HepG2 (cell line): Measurements from ENCODE around the gene HEATR1. TPM values are rescaled to one million over a fixed set of nuclear protein-coding genes. Genes with fewer than 3 reads are reported as not detected.

ENCODE experiments used
- CEBPZ ChIP-seq: IDR thresholded peaks from 2 replicates; pipeline ENCODE4 v1.6.1; 2012; ENCODE audit warnings: low read length, improper control_type of control experiment
- CSRNP2 ChIP-seq: sonication (generic); formaldehyde crosslinking; conservative IDR thresholded peaks from 2 replicates; pipeline ENCODE4 v1.8.0; 2022; ENCODE audit warnings: low read depth, missing genetic modification reagents
- DDIT3 ChIP-seq: sonication (generic); formaldehyde crosslinking; IDR thresholded peaks from 2 replicates; pipeline ENCODE4 v1.4.0; 2020; ENCODE audit warnings: mild to moderate bottlenecking, missing genetic modification reagents
- ETV5 ChIP-seq: IDR thresholded peaks from 2 replicates; pipeline ENCODE4 v1.6.1; 2018; ENCODE audit warnings: missing biosample characterization, missing genetic modification reagents, inconsistent platforms, borderline replicate concordance
- IKZF4 ChIP-seq: sonication (generic); formaldehyde crosslinking; IDR thresholded peaks from 2 replicates; pipeline ENCODE4 v1.5.1; 2020; ENCODE audit warnings: borderline replicate concordance, mild to moderate bottlenecking, low read depth, missing genetic modification reagents; ENCODE audit errors: not compliant biosample characterization
- KLF16 ChIP-seq, 2 experiments: sonication (generic) in 1 of 2; formaldehyde crosslinking in 1 of 2; IDR thresholded peaks; 2 replicates each; pipeline versions ENCODE4 v1.6.1 to v1.8.0; 2016 to 2023; ENCODE audit warnings: missing genetic modification reagents in 2 of 2, missing compliant biosample characterization in 1 of 2
- MLXIP ChIP-seq: sonication (generic); formaldehyde crosslinking; IDR thresholded peaks from 2 replicates; pipeline ENCODE4 v1.9.0; 2021; ENCODE audit warnings: missing genetic modification reagents, borderline replicate concordance
- MYNN ChIP-seq: sonication (generic); formaldehyde crosslinking; IDR thresholded peaks from 2 replicates; pipeline ENCODE4 v1.4.0; 2020; ENCODE audit warnings: mild to moderate bottlenecking, low read depth, missing genetic modification reagents
- NFIB ChIP-seq: sonication (generic); formaldehyde crosslinking; IDR thresholded peaks from 2 replicates; pipeline ENCODE4 v1.9.0; 2021; ENCODE audit warnings: missing genetic modification reagents, mild to moderate bottlenecking, borderline replicate concordance
- PCBP2 ChIP-seq: fragments of 200-400 bp; formaldehyde crosslinking; optimal IDR thresholded peaks from 2 replicates; pipeline ENCODE3; 2018; ENCODE audit warnings: low read length, low read depth; ENCODE audit not compliant: poor library complexity, severe bottlenecking
- PLRG1 ChIP-seq: fragments of 450-650 bp; conservative IDR thresholded peaks from 2 replicates; pipeline ENCODE4 v1.6.1; 2016
- RAD21 ChIP-seq: fragments of 450-650 bp; formaldehyde crosslinking; IDR thresholded peaks from 2 replicates; pipeline ENCODE4 v1.5.0; 2020; ENCODE audit warnings: mild to moderate bottlenecking
- RFXANK ChIP-seq: IDR thresholded peaks from 2 replicates; pipeline ENCODE4 v1.6.1; 2016
- ZFP62 ChIP-seq: sonication (generic); formaldehyde crosslinking; IDR thresholded peaks from 2 replicates; pipeline ENCODE4 v1.4.0; 2020; ENCODE audit warnings: missing genetic modification reagents
- ZNF10 ChIP-seq: sonication (generic); formaldehyde crosslinking; IDR thresholded peaks from 2 replicates; pipeline ENCODE4 v1.4.0; 2020; ENCODE audit warnings: mild to moderate bottlenecking, low read depth, missing genetic modification reagents, borderline replicate concordance
- ZNF121 ChIP-seq: sonication (generic); formaldehyde crosslinking; IDR thresholded peaks from 2 replicates; pipeline ENCODE4 v1.5.0; 2020; ENCODE audit warnings: mild to moderate bottlenecking, missing genetic modification reagents
- ZNF280B ChIP-seq: sonication (generic); formaldehyde crosslinking; IDR thresholded peaks from 2 replicates; pipeline ENCODE4 v1.5.0; 2020; ENCODE audit warnings: missing genetic modification reagents, mild to moderate bottlenecking, borderline replicate concordance
- ZNF501 ChIP-seq: sonication (generic); formaldehyde crosslinking; IDR thresholded peaks from 2 replicates; pipeline ENCODE4 v1.5.1; 2020; ENCODE audit warnings: mild to moderate bottlenecking, moderate library complexity, missing genetic modification reagents
- ZNF788 ChIP-seq: sonication (generic); formaldehyde crosslinking; IDR thresholded peaks from 2 replicates; pipeline ENCODE4 v1.5.0; 2020; ENCODE audit warnings: mild to moderate bottlenecking, missing genetic modification reagents, borderline replicate concordance
- polyA plus RNA-seq, 8 experiments: library from polyadenylated mRNA; depleted of rRNA in 3 of 8; stranded (reverse) in 7 of 8; unstranded in 1 of 8; fragments of >200 nt; fragmentation: Illumina TruSeq in 4 of 8; extraction: Trizol in 4 of 8; gene quantifications; 2 replicates each; pipeline versions ENCODE4 v1.2.1 to v1.2.3, GENCODE V29; 2011 to 2016; ENCODE audit warnings: low read depth in 4 of 8, missing spikeins in 1 of 8, mixed read lengths in 1 of 8; ENCODE audit not compliant: insufficient read depth in 1 of 8
- total RNA-seq, 5 experiments: library from RNA; depleted of rRNA; stranded (reverse); fragments of >200 nt; fragmentation: Illumina TruSeq; extraction: Trizol; gene quantifications; 2 replicates each; pipeline ENCODE4 v1.2.3, GENCODE V29; 2016; ENCODE audit warnings: low read depth in 1 of 5

HEATR1 gene
- total and polyA plus RNA-seq, 2 of the 13 experiments (the other 11 are each of a cell fraction or from before 2014, with no cell fraction given) = 10.2 to 45.8 TPM

- TF ChIP-seq MLXIP (CRISPR knock-in tag) (no peak), MYNN (CRISPR knock-in tag) (no peak), ZNF788 (CRISPR knock-in tag) (peak; percentile 36; the same call in 1 of the 2 replicates), PCBP2 (no peak), CEBPZ (no peak), RAD21 (CRISPR knock-in tag) (no peak), ETV5 (CRISPR knock-in tag) (peak; percentile 62; the same call in 1 of the 2 replicates), NFIB (CRISPR knock-in tag) (no peak), RFXANK (CRISPR knock-in tag) (no peak), ZNF121 (no peak), PLRG1 (no peak), KLF16 (CRISPR knock-in tag; IDR thresholded peaks at IDR 0.05) (peak in 1 of 2 experiments; percentile 51; a peak in 2 of 4 replicates), ZNF501 (CRISPR knock-in tag) (peak; percentile 51; the same call in 1 of the 2 replicates), ZFP62 (no peak), DDIT3 (no peak), IKZF4 (no peak), ZNF10 (CRISPR knock-in tag) (no peak), ZNF280B (CRISPR knock-in tag) (no peak), CSRNP2 (CRISPR knock-in tag) (no peak)
Measured at GRCh38 chr1:236524142-236524894, 80.0 kb downstream of the HEATR1 start (continued).
